Sigmoid colon (tissue), 7 donors: ENCODE measurements around the gene ALDH1A1. TPM values are rescaled to one million over a fixed set of nuclear protein-coding genes. Genes with fewer than 3 reads are reported as not detected.
"Not testable (repeated sequence)": the region's sequence is repeated elsewhere in the genome, so short reads cannot be mapped to it uniquely, and the experiment has no call there.

Experiments used
- DNase-seq: peaks from one replicate; pipeline ENCODE4 v3.0.0-alpha.2; 2019
- H3K27ac ChIP-seq, 4 donors: fragments of 200-600 bp; sonication (generic); one replicate each; pipeline ENCODE4 v1.5.1; 2016 to 2019; ENCODE audit warnings: mild to moderate bottlenecking in 1 of 4
- H3K27me3 ChIP-seq, 3 donors: fragments of 200-600 bp; sonication (generic); one replicate each; pipeline ENCODE4 v1.5.1; 2019; ENCODE audit warnings: mild to moderate bottlenecking in 1 of 3
- H3K36me3 ChIP-seq, 4 donors: fragments of 200-600 bp; sonication (generic); one replicate each; pipeline ENCODE4 v1.5.1; 2016 to 2019
- H3K4me1 ChIP-seq, 4 donors: fragments of 200-600 bp; sonication (generic); one replicate each; pipeline ENCODE4 v1.5.1; 2017 to 2019
- H3K4me3 ChIP-seq, 4 donors: fragments of 200-600 bp; sonication (generic); one replicate each; pipeline ENCODE4 v1.5.1; 2017 to 2019; ENCODE audit warnings: mild to moderate bottlenecking in 2 of 4, moderate library complexity in 1 of 4
- H3K9me3 ChIP-seq, 4 donors: fragments of 200-600 bp in 3 of 4; sonication (generic) in 3 of 4; one replicate each; pipeline versions ENCODE4 v1.5.1 to v1.6.1; 2013 to 2019
- CTCF ChIP-seq, 4 experiments: fragments of 450-650 bp in 3 of 4; fragments of 200-600 bp in 1 of 4; IDR thresholded peaks; one replicate each; pipeline ENCODE4 v1.5.1; 2016 to 2019; ENCODE audit warnings: antibody characterized with exemption in 4 of 4, mild to moderate bottlenecking in 3 of 4, moderate library complexity in 2 of 4
- EP300 ChIP-seq, 4 donors: sonication (generic); formaldehyde crosslinking; IDR thresholded peaks; one replicate each; pipeline ENCODE4 v1.6.1; 2017; ENCODE audit warnings: antibody characterized with exemption in 4 of 4
- POLR2A ChIP-seq, 2 donors: fragments of 450-650 bp; IDR thresholded peaks; one replicate each; pipeline ENCODE4 v1.6.1; 2016; ENCODE audit warnings: antibody characterized with exemption in 2 of 2, mild to moderate bottlenecking in 2 of 2, moderate library complexity in 2 of 2
- POLR2AphosphoS5 ChIP-seq, 4 donors: sonication (generic); formaldehyde crosslinking; IDR thresholded peaks; one replicate each; pipeline ENCODE4 v1.6.1; 2017; ENCODE audit warnings: antibody characterized with exemption in 4 of 4
- WGBS, 2 donors: extraction: QIAGEN DNeasy Blood & Tissue Kit; methylation state at CpG; one replicate each; pipeline ENCODE4 v1.1.7; 2013; 5-methylcytosine and 5-hydroxymethylcytosine counted together
- intact Hi-C: fragments of 100-400 bp; cut with DNase I; formaldehyde crosslinking; loops from one replicate; pipeline ENCODE4 v1.15.1; 2023
- polyA plus RNA-seq, 3 donors: library from polyadenylated mRNA; stranded (reverse); fragments of 200-250 nt; gene quantifications; one replicate each; pipeline ENCODE4 v1.2.3, GENCODE V29; 2013
- total RNA-seq, 4 donors: library from RNA; depleted of rRNA; stranded (reverse); fragments of >200 nt; gene quantifications; one replicate each; pipeline ENCODE4 v1.1.0, GENCODE V29; 2016
- donor health status: healthy with polysubstance abuse.
- donor health status: Bipolar disorder and iron deficiency.
- donor health status: healthy.

Gene ALDH1A1
- total and polyA plus RNA-seq, 7 donors = 52.6 to 353 (median 241) TPM

- Histone ChIP-seq H3K4me3 (no peak overlapping the region), H3K27me3 (no peaks in the 10 kb centered on the region), H3K9me3 (no peaks in the 10 kb centered on the region), H3K27ac (no peak overlapping the region), H3K4me1 (peaks cover 0 to 5% (median 0%) of the 10 kb centered on the region in 4 donors), H3K36me3 (no peaks in the 10 kb centered on the region)
- DNase-seq = no peak
- intact Hi-C loops = no loop called here
- WGBS, 2 donors = 90 to 92% methylated on average over 1 of the region's 1 CpG
- TF ChIP-seq CTCF (IDR thresholded peaks at IDR 0.05) (no peak), POLR2A (IDR thresholded peaks at IDR 0.05) (no peak), POLR2AphosphoS5 (IDR thresholded peaks at IDR 0.05) (no peak), EP300 (IDR thresholded peaks at IDR 0.05) (no peak)
Observed at GRCh38 chr9:72864327-72864726, 88.5 kb downstream of the ALDH1A1 start.

GRCh38 chr9:72863456-72864094 lies 89.3 kb downstream of the ALDH1A1 start:
- 66 to 67% methylated on average over 4 of the region's 4 CpGs for WGBS, 2 donors
- Histone ChIP-seq H3K27ac (no peak overlapping the region), H3K36me3 (no peaks in the 10 kb centered on the region), H3K4me3 (no peak overlapping the region), H3K4me1 (peaks cover 0 to 12% (median 1%) of the 10 kb centered on the region in 4 donors), H3K9me3 (no peaks in the 10 kb centered on the region), H3K27me3 (no peaks in the 10 kb centered on the region)
- intact Hi-C loops = no loop called here
- no peak for DNase-seq
- TF ChIP-seq POLR2AphosphoS5 (IDR thresholded peaks at IDR 0.05) = no peak
- TF ChIP-seq POLR2A (IDR thresholded peaks at IDR 0.05) = no peak
- TF ChIP-seq CTCF (IDR thresholded peaks at IDR 0.05) = no peak
- no peak for TF ChIP-seq EP300 (IDR thresholded peaks at IDR 0.05)

- peaks cover 0 to 20% (median 9%) of the 10 kb centered on the region in 4 donors for H3K4me1 ChIP-seq
- H3K27ac ChIP-seq, H3K27me3 ChIP-seq, H3K4me3 ChIP-seq, DNase-seq, H3K36me3 ChIP-seq, H3K9me3 ChIP-seq, intact Hi-C loops: not testable (repeated sequence)
- WGBS, 2 donors = 87 to 92% methylated on average over 7 of the region's 7 CpGs
Observed at GRCh38 chr9:72862788-72863187, 90.1 kb downstream of the ALDH1A1 start.

- Histone ChIP-seq H3K4me1 (peaks cover 0 to 36% (median 19%) of the 10 kb centered on the region in 4 donors), H3K4me3 (no peak overlapping the region), H3K9me3 (no peaks in the 10 kb centered on the region), H3K27me3 (no peaks in the 10 kb centered on the region), H3K27ac (peak overlapping the region in 3 of 4 donors; percentile 18 to 28 (median 19)), H3K36me3 (no peaks in the 10 kb centered on the region)
- no peak for TF ChIP-seq POLR2A (IDR thresholded peaks at IDR 0.05)
- no peak for TF ChIP-seq POLR2AphosphoS5 (IDR thresholded peaks at IDR 0.05)
- TF ChIP-seq CTCF (IDR thresholded peaks at IDR 0.05) = no peak
- no peak for TF ChIP-seq EP300 (IDR thresholded peaks at IDR 0.05)
- no peak for DNase-seq
- 49 to 57% methylated on average over 5 of the region's 5 CpGs for WGBS, 2 donors
- intact Hi-C loops = loop anchor here (5.0 kb wide), 1 partner anchor 324 kb away; no protein-coding TSS in a partner anchor
Observed at GRCh38 chr9:72858089-72858912, 94.6 kb downstream of the ALDH1A1 start.

GRCh38 chr9:72857624-72857996 lies 95.2 kb downstream of the ALDH1A1 start:
- Histone ChIP-seq H3K27me3 (no peaks in the 10 kb centered on the region), H3K36me3 (no peaks in the 10 kb centered on the region), H3K4me3 (no peak overlapping the region), H3K9me3 (no peaks in the 10 kb centered on the region), H3K27ac (peak overlapping the region in 3 of 4 donors; percentile 18 to 28 (median 19)), H3K4me1 (peaks cover 0 to 36% (median 19%) of the 10 kb centered on the region in 4 donors)
- WGBS, 2 donors = 89 to 97% methylated on average over 2 of the region's 2 CpGs
- TF ChIP-seq POLR2AphosphoS5 (IDR thresholded peaks at IDR 0.05) (no peak), CTCF (IDR thresholded peaks at IDR 0.05) (no peak), EP300 (IDR thresholded peaks at IDR 0.05) (no peak), POLR2A (IDR thresholded peaks at IDR 0.05) (no peak)
- intact Hi-C loops = loop anchor here (1.0 to 5.0 kb wide), 3 partner anchors 166 to 325 kb away; no protein-coding TSS in a partner anchor
- no peak for DNase-seq
